SK-N-MC (cell line): Measurements from ENCODE around the gene CIZ1.

Source experiments
- FOXP2 ChIP-seq: optimal IDR thresholded peaks from 2 replicates; pipeline ENCODE3; 2011; ENCODE audit warnings: mild to moderate bottlenecking, moderate library complexity; ENCODE audit not compliant: insufficient read depth; ENCODE audit errors: extremely low read length, control extremely low read depth
- POLR2AphosphoS5 ChIP-seq: IDR thresholded peaks from 2 replicates; pipeline ENCODE4 v1.6.1; 2012; ENCODE audit warnings: mild to moderate bottlenecking, low read depth, low read length, borderline replicate concordance

- TF ChIP-seq FOXP2 (no peak), POLR2AphosphoS5 (no peak)
Measured at GRCh38 chr9:128142061-128142460, 49.3 kb downstream of the CIZ1 start.
